KOPT-K1 (cell line): ENCODE results near the gene PCDHB12.
"Not testable (repeated sequence)": the region's sequence is repeated elsewhere in the genome, so short reads cannot be mapped to it uniquely, and the experiment has no call there.

Source experiments
- H3K27ac ChIP-seq: fragments of 200-600 bp; sonication (generic); 2 replicates; pipeline ENCODE4 v1.5.1; 2016; ENCODE audit warnings: antibody characterized with exemption, mild to moderate bottlenecking, low read depth, low read length; ENCODE audit not compliant: poor library complexity, severe bottlenecking
- H3K36me3 ChIP-seq: fragments of 200-600 bp; sonication (generic); 2 replicates; pipeline ENCODE4 v1.5.1; 2017; ENCODE audit warnings: antibody characterized with exemption, mild to moderate bottlenecking, low read length, moderate library complexity; ENCODE audit not compliant: insufficient read depth
- H3K9me3 ChIP-seq: fragments of 200-600 bp; sonication (generic); 2 replicates; pipeline ENCODE4 v1.5.1; 2017; ENCODE audit warnings: antibody characterized with exemption, low read length, mild to moderate bottlenecking; ENCODE audit not compliant: insufficient read depth, poor library complexity, severe bottlenecking

Gene PCDHB12

DNA sequence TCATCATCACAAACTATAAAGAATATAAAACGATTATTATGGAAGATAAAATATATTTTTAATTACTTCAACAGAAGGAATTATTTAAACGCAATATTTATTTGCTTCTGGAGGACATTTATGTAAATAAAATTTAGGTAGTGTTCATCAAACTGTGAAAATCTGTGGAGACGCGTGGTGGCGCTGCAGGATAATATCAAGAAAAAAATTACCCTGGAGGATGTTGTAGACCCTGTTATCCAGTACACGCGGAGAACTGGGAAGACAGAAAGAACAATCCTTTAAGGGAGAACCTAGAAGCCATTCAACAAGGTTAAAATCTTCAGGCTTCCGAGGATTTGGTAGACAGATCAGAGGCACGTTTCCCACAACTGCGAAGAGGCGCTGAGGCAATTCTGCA lies at the start of gene PCDHB12:
TSS of gene PCDHB12 (plus strand) at position 242 of the 400 bp plus-strand sequence. CDS start 189 bp downstream, outside the sequence.
- H3K36me3 ChIP-seq, result no peaks in the 10 kb centered on the region
- no peak within 1 kb of the TSS for H3K27ac ChIP-seq
- H3K9me3 ChIP-seq, result no peaks in the 10 kb centered on the region

GRCh38 chr5:141172381-141173204 lies 35.9 kb upstream of the PCDHB12 start, which contains the start of gene PCDHB7:
TSS of gene PCDHB7 (plus strand) at chr5:141172644. CDS start at chr5:141172836, 192 bp downstream.
- no peaks in the 10 kb centered on the region for H3K9me3 ChIP-seq
- no peak within 1 kb of the TSS for H3K27ac ChIP-seq
- no peaks in the 10 kb centered on the region for H3K36me3 ChIP-seq

- H3K36me3 ChIP-seq, H3K27ac ChIP-seq, H3K9me3 ChIP-seq: not testable (repeated sequence)
Observed at GRCh38 chr5:141174291-141175104, 34.0 kb upstream of the PCDHB12 start.

GRCh38 chr5:141175933-141176332 lies 32.6 kb upstream of the PCDHB12 start:
- no peak overlapping the region for H3K27ac ChIP-seq
- H3K36me3 ChIP-seq, result no peaks in the 10 kb centered on the region
- H3K9me3 ChIP-seq, result no peaks in the 10 kb centered on the region

DNA sequence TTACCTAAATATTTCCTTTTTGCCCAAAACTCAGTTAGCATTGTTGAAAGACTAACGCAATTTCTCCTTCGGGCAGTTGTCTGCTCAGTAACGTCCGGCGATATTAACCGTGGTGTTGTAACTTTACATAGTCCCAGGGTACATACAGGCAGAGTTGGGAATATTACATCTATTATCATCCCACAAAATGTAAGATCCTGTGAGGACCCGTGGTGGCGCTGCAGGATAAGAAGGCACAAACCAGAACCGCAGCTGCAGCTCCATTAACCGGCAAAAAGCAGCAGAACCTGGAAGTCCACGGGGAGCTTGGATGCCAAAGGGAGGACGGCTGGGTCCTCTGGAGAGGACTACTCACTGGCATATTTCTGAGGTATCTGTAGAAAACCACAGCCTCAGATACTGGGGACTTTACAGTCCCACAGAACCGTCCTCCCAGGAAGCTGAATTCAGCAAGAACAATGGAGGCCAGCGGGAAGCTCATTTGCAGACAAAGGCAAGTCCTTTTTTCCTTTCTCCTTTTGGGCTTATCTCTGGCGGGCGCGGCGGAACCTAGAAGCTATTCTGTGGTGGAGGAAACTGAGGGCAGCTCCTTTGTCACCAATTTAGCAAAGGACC lies 30.8 kb upstream of the PCDHB12 start, which contains the start of gene PCDHB8:
TSS of gene PCDHB8 (plus strand) at position 214 of the 615 bp plus-strand sequence. CDS start at position 459, 245 bp downstream.
- H3K9me3 ChIP-seq, H3K27ac ChIP-seq: not testable (repeated sequence)

DNA sequence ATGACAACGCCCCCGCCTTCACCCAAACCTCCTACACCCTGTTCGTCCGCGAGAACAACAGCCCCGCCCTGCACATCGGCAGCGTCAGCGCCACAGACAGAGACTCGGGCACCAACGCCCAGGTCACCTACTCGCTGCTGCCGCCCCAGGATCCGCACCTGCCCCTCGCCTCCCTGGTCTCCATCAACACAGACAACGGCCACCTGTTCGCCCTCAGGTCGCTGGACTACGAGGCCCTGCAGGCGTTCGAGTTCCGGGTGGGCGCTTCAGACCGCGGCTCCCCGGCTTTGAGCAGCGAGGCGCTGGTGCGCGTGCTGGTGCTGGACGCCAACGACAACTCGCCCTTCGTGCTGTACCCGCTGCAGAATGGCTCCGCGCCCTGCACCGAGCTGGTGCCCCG lies 29.1 kb upstream of the PCDHB12 start:
- H3K36me3 ChIP-seq, H3K9me3 ChIP-seq, H3K27ac ChIP-seq: not testable (repeated sequence)

More for the DNA sequence above, 30.8 kb upstream of the PCDHB12 start, which contains the start of gene PCDHB8:
- H3K36me3 ChIP-seq, result not testable (repeated sequence)

GRCh38 chr5:141179876-141180275 lies 28.6 kb upstream of the PCDHB12 start:
- not testable (repeated sequence) for H3K9me3 ChIP-seq

DNA sequence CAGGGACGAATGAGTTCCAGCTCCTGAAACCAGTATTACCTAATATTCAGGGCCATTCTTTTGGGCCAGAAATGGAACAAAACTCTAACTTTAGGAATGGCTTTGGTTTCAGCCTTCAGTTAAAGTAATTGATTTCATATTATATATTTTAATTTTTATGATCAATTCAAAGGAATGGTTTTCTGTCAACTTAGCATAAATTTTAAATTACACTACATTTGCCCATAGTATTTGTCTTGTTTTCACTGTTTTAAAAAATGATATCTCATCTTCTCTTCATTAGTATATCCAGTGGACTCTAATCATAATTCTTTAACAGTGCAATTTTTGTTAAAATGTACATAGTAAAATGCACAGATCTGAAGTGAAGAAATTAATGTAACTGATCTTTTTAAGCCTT lies 28.2 kb upstream of the PCDHB12 start:
- Histone ChIP-seq H3K27ac (no peak overlapping the region), H3K36me3 (no peaks in the 10 kb centered on the region), H3K9me3 (no peaks in the 10 kb centered on the region)

More at GRCh38 chr5:141179876-141180275, 28.6 kb upstream of the PCDHB12 start:
- not testable (repeated sequence) for H3K36me3 ChIP-seq, H3K27ac ChIP-seq

- no peaks in the 10 kb centered on the region for H3K9me3 ChIP-seq
- no peaks in the 10 kb centered on the region for H3K36me3 ChIP-seq
- H3K27ac ChIP-seq, result no peak within 1 kb of the TSS
Observed at GRCh38 chr5:141182248-141182647, 26.3 kb upstream of the PCDHB12 start, which contains the start of gene PCDHB16. TSS of gene PCDHB16 (plus strand) at chr5:141182387. CDS start at chr5:141182560, 173 bp downstream.

GRCh38 chr5:141184117-141184855 lies 24.2 kb upstream of the PCDHB12 start:
- H3K27ac ChIP-seq, H3K9me3 ChIP-seq, H3K36me3 ChIP-seq: not testable (repeated sequence)

DNA sequence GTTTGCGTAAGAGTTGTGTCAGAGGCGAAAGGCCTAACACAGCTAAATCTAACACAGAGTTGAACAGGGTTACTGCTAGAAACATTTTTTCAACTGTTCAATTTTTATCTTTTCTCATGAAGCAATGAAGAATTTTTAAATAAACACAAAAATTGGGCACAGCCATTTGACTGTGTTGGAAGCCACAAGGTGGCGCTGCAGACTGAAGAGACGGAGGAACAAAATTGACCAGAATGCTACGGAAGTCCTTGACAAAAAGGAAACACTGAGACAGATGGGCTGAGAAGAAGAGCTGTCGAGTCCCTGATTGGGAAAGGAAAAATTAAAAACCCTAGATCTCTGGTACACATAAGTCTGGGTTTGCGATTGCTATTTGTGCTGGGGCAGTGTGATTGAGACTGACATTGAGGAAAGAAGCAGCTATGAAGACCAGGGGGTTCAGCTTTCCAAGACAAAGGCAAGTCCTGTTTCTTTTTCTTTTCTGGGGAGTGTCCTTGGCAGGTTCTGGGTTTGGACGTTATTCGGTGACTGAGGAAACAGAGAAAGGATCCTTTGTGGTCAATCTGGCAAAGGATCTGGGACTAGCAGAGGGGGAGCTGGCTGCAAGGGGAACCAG lies 21.5 kb upstream of the PCDHB12 start, which contains the start of gene PCDHB9:
TSS of gene PCDHB9 (plus strand) at position 265 of the 616 bp plus-strand sequence. CDS start at position 423, 158 bp downstream.
- Histone ChIP-seq H3K9me3 (no peaks in the 10 kb centered on the region), H3K27ac (no peak within 1 kb of the TSS), H3K36me3 (no peaks in the 10 kb centered on the region)

DNA sequence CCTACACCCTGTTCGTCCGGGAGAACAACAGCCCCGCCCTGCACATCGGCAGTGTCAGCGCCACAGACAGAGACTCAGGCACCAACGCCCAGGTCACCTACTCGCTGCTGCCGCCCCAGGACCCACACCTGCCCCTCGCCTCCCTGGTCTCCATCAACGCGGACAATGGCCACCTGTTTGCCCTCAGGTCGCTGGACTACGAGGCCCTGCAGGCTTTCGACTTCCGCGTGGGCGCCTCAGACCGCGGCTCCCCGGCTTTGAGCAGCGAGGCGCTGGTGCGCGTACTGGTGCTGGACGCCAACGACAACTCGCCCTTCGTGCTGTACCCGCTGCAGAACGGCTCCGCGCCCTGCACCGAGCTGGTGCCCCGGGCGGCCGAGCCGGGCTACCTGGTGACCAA lies 19.8 kb upstream of the PCDHB12 start:
- not testable (repeated sequence) for H3K9me3 ChIP-seq, H3K36me3 ChIP-seq, H3K27ac ChIP-seq

GRCh38 chr5:141189131-141189530 lies 19.4 kb upstream of the PCDHB12 start:
- H3K9me3 ChIP-seq, H3K27ac ChIP-seq, H3K36me3 ChIP-seq: not testable (repeated sequence)
